HG03342 (cell line): ENCODE results near the gene FOXN3.

Experiments
- ATAC-seq: cut with Tn5 transposase; IDR thresholded peaks from one replicate; pipeline ENCODE4 v1.9.1; 2021; ENCODE audit warnings: mild to moderate bottlenecking, moderate library complexity; ENCODE audit not compliant: unreplicated experiment

Gene FOXN3, protein sequence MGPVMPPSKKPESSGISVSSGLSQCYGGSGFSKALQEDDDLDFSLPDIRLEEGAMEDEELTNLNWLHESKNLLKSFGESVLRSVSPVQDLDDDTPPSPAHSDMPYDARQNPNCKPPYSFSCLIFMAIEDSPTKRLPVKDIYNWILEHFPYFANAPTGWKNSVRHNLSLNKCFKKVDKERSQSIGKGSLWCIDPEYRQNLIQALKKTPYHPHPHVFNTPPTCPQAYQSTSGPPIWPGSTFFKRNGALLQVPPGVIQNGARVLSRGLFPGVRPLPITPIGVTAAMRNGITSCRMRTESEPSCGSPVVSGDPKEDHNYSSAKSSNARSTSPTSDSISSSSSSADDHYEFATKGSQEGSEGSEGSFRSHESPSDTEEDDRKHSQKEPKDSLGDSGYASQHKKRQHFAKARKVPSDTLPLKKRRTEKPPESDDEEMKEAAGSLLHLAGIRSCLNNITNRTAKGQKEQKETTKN

DNA sequence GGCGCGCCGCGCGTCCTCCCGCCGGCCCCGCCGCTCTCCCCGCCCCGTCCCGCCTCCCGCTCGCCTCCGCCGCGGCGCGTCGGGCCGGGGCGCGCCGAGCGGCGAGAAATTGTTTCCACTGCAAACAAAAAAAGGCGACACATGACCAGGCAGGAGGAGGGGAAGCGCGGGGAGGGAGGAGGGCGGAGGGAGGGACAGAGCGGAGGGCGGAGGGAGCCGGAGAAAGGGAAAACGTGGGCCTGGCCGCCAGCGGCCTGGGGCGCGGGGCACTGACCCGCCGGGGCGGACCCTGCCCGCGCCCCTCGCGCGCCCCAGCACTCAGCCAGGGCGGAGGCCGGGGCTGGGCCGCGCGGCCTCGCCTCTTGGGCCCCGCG, at the start of gene FOXN3:
FOXN3 (minus strand) TSS at position 143 of the 374 bp plus-strand sequence. CDS start 4,757 bp downstream, outside the sequence.
- ATAC-seq: peak; percentile 43

DNA sequence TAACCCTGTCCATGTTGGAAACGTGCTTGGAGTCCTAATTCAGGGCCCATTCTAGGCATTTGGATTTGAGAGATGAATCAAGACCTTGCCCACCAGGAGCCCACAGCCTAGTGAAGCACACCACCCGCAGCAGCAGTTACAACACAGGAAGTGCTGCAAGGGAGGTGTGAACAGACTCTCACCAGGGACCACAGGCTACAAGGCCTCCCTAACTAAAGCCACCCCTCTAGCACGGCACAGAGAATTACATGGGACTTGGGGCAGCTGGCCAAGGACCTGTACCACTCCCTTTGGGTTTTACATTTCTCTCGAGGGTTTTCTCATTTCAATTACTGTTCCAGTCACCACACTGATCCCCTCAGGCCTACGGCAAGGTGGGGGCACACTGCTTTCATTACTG, 49.5 kb upstream of the FOXN3 start:
- ATAC-seq: no peak

GRCh38 chr14:89465876-89466275, 48.8 kb upstream of the FOXN3 start:
- ATAC-seq: no peak

GRCh38 chr14:89461256-89461655, 44.2 kb upstream of the FOXN3 start:
- no peak for ATAC-seq

DNA sequence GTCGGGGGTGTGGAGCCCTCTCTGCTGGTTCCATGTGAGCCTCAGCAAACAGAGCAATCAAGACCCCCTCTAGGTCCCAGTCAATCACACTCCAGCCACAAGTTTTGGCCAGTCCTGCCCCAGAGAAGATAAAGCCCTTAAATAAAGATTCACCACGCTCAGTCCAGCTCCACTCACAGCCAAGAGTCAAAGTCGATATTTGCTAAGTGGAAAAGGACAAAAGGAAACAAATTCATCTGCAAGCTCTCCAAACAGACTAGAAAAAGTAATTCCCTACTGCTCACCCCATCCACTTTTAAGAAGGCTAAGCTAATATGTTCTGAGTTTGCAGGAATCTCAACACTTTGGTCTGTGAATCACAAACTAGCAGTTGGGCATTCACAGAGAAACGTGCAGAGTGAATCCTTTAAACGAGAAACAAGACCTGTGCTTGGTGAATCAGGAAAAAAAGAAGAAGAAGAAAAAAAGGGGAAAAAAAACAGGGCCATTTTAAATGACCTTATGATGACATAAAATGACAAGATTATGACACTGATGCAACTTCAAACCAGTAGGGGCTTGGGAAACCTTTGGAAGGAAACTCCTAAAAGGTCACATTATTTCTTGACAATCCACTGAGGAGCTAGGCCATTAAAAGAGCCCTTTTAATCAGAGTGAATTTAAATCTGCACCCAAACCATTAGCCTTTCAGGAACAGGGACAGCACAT, 41.8 kb upstream of the FOXN3 start:
- ATAC-seq: no peak

DNA sequence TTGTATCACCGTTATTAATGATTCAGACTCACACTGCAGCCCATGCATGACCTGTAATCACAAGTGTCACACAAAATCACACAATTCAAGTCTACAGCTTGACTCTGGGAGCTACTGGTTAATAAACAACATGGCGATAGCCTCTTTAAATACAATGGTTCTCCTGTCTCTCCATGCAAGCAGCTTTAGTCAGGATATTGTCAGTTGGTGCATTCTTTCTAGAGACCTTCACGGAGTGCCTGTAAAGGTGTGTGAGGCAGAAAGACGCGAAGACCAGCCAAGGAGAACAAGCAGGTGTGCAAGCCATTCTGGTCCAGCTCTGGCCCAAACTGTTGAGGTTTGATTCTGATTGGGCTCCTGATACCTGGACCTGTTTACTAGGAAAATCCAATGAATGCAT, 40.0 kb upstream of the FOXN3 start:
- ATAC-seq: no peak

- no peak for ATAC-seq
Measured at GRCh38 chr14:89455412-89455811, 38.4 kb upstream of the FOXN3 start.

GRCh38 chr14:89454996-89455395, 38.0 kb upstream of the FOXN3 start:
- ATAC-seq: no peak

DNA sequence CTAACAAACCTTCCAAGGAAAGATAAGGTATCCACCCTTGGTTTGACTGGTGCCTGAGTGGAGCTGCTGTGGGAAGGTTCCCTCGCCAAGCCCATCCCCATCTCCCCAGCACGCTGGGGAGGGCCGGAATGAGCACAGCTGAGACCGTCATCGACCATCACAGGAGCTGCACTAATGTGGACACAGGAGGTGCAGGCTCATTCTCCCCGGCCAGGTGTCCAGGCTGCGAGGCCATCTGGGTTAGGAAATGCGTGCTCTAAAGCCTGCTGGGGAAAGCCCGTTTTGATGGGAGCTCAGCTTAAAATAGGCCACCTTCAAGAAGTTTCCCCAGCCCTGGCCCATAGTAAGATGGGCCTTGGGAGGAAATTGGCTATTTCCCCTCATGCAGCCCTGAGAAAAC, 35.2 kb upstream of the FOXN3 start:
- no peak for ATAC-seq

GRCh38 chr14:89451229-89451628, 34.2 kb upstream of the FOXN3 start:
- ATAC-seq: no peak

DNA sequence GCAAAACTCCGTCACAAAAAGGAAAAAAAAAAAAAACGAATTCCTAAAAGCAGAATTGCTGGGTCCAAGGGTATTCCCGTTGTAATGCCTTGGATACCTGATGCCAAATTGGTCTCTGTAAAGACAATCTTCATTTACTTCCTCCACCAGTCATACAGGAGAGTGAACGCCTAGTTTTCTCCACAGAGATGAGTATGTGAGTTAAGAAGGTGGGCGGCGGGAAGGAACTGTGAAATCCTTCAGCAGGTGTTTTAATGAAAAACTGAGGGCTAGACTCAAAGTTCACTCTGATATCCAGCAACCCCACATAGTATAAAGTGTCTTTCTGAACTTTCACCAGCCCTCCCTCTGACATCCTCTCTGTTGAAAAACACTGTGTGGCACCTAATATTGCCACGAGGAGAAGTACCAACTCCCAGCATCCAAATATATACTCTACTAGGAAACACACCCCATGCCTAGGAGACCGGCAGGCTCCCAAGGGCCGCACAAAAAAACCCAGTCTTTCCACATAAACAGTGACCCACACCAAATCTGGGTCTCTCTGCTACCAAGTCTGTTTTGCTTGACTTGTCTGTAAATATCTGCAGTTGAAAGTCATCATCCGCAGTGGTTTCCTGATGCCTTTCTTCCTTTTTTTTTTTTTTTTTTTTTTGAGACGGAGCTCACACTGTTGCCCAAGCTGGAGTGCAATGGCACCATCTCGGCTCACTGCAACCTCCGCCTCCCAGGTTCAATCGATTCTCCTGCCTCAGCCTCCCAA, 30.3 kb upstream of the FOXN3 start:
- no peak for ATAC-seq

DNA sequence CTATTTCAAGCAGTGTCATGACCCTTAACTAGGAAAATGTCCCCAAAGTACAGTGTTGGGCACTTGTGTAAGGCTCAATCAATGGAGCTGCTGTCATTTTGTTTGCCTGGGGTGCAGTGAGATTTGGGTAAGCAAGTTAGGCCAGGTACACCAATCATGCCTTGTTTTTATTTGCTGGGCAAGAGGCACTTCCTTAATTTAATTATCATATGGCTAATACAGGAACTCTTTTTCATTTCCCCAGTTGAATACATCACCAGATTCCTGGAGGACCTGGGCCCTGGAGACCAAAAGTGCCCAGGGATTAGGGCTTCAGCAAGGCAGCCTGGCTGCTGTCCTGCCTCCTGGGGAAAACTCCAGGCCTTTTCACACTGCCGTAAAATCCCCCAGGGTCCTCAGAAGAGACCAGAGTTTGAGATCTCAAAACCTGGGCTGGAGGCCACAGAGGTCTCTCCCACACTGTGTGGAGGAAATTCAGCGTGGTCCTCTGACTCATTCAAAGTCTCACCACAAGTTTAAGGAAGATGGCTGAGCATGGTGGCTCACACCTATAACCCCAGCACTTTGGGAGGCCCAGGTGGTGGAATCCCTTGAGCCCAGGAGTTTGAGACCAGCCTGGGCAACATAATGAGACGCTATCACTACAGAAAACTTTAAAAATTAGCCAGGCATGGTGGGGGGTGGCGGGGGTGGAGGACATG, 28.4 kb upstream of the FOXN3 start:
- ATAC-seq: peak; percentile 53

- ATAC-seq: no peak
Measured at GRCh38 chr14:89444516-89445125, 27.6 kb upstream of the FOXN3 start.

GRCh38 chr14:89444044-89444443, 27.0 kb upstream of the FOXN3 start:
- no peak for ATAC-seq

DNA sequence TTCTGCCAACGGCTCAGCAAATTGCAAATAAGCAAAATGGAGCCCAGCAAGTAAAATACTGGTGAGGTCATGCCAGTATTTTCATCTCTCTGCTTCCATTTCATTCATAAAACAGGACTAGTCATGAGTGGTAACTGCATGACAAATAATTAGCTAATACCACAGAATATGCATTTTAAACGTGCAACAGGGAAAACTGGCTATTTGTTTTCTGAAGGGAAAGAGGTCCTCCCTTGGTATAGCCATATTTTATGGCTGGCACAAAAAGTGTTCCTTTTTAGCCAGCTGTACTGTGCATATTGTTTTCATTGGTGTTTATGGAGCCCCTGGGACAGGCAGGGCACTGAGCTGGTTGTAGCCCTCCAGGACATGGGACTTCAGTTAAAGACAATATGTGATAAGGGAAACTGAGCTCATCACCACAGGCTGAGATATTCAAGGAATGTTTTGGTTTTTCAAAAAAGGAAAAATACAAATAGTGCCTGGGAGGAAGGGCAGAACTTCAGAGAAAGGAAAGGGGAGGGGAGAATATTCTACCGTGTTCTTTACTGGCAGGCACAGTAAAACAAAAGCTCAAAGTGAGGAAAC, 26.1 kb upstream of the FOXN3 start:
- ATAC-seq: no peak

DNA sequence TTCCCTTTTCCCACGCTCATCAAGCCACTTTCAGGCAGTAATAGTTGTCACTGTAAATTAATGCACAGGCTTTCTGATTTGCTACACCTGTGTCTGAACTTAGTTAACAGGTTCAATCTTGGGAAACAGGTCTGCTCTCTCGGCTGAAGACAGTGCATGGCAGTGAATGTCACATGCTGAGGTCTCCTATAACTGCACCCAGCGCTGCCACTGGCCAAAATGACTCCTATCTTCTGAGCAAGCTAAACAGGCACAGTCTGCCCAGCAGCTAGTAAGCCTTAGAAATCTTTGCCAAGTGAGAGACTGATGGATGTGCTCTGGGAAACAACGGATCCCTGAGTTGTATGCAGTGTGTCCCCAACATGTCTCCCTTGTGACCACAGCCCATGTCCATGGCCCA, 25.2 kb upstream of the FOXN3 start:
- ATAC-seq: no peak

- ATAC-seq: no peak
Measured at GRCh38 chr14:89440986-89441909, 24.2 kb upstream of the FOXN3 start.

- no peak for ATAC-seq
Measured at GRCh38 chr14:89435892-89436656, 19.0 kb upstream of the FOXN3 start.
